GM21717 (cell line): ENCODE results near the gene TCP11L1.
"Not testable (repeated sequence)": the region's sequence is repeated elsewhere in the genome, so short reads cannot be mapped to it uniquely, and the experiment has no call there.

Experiments
- ATAC-seq: cut with Tn5 transposase; IDR thresholded peaks from one replicate; pipeline ENCODE4 v1.9.1; 2021; ENCODE audit warnings: mild to moderate bottlenecking, moderate library complexity; ENCODE audit not compliant: unreplicated experiment

Gene TCP11L1

DNA sequence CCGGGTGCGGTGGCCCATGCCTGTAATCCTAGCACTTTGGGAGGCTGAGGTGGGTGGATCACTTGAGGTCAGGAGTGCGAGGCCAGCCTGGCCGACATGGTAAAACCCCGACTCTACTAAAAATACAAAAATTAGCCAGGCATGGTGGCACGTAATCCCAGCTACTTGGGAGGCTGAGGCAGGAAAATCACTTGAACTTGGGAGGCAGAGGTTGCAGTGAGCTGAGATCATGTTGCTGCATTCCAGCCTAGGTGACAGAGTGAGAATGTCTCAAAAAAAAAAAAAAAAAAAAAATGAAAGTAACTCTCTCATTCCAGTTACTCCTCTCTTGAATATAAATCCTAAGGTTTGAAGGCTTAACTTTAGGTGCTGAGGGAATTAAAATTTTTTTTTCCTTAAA lies 10.2 kb upstream of the TCP11L1 start:
- ATAC-seq, result not testable (repeated sequence)

DNA sequence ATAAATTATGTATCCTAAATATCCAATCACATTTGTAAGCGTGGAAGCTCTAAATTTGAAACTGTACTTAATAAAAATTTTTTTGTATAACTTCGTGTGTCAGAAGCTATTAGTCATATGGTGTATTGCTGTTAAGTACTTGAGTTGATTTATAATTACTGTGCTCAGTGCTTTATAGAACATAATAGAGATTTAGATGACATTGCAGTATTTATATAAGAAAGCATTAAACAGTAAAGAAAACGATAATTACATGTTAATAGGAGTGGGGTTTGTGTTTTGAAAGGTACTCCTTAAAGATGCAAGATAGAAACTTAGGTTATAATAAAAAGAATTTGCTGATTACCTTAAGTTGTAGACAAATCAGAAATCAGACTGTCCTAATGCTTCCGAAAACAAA lies 5.9 kb upstream of the TCP11L1 start:
- no peak for ATAC-seq

DNA sequence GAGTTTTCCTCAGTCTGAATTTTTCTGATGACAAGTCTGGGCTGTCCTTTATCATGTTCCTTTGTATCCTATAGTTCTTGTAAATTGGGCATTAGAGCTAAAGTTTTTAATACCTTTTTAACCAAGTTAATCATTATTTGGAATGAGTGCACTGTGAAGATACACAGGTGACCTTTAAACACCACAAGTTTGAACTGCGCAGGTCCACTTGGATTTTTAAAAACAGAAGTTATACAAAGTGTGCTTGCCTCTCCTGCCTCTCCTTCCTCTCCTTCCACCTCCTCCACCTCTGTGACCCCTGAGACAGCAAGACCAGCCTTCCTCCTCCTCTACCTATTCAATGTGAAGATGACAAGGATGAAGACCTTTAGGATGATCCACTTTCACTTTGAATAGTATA lies 4.4 kb upstream of the TCP11L1 start:
- ATAC-seq, result no peak

DNA sequence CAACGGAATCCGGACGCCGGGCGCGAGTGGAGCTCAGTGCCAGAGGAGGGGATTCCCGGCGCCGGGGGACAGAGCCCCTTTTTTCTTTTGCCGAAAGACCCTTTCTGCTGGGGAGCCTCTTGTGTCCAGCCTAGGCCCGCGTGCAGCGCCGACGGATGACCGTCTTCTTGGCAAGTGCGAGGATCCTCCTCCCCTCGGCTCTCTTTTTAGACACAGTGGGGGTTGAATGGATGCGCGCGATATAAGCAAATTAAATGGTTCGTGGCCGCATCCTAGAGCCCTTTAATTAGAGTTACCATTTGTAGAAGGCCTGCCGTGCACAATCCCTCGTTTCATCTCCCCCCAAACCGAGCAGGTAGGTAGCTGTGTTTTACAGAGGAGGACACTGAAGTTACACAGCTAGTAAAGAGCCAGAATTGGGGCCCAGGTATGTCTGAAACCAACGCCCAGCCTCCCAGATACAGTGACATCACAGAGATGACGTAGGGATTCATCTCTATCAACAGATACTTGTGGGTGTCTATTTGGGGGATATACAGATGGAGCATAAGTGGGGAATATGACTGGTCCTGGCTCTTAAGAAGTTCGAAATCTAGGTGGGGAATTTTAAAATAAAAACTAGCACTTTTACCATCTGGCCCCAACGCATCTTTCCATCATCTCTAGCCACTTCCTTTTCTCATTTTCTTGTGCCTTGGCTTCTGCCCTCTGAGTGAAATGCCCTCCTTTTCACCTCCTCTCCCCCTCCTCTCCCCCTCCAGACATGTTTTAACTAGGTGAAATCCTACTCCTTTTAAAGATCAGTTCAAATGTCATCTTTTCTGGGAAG lies 875 bp downstream of the TCP11L1 start:
- ATAC-seq, result peak; percentile 46

DNA sequence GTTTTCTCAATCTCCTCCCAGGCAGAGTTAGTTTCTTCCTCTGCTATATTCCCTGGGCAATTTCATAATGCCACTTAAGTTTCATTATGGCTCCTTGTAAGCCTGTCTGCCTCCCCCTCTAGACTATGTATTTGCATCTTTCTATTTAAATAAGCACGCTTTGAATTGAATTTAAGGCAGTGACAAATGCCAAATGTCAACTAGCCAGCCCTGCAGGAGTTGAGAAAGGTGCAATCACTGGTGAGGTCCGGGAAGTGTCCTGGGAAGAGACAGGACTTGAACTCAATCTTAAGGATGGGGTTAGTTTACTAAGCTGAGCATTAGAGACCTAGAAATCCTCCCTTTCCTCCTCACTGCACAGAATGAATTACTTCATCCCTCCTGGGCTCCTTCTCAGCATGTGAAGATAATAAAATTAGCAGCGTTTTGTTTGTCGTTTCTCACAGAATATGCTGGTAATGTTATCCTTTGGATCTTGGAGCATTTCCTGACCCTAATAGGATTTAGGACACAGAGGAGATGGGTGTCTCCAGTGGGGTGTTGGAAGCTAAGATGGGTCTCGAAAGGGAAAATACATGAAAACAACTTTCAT lies 1.6 kb downstream of the TCP11L1 start:
- ATAC-seq, result peak; percentile 18

DNA sequence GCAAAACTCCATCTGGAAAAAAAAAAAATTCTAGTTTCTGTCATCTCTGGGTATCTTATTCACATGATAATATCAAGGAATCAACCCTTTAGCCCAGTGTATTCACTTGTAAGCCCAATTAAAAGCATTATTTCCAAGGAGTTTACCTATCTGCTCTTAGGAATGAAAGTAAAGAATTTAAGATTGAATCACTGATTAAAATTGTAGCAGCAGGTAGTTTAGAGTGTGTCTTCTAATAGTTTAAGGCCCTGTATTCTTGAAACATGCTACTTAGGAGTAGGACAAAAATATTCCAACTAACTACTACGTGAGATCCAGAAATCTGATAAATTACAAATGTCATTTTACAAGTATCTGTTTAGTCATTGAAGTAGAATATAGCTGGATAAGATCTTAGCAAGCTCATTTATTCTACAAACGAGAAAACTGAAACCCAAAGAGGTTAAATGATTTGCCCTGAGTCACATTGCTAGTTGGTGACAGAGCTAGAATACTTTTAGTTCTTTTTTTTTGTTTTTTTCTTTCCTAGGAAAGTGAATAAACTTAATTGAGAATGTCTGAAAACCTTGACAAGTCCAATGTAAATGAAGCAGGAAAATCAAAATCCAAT lies 4.0 kb downstream of the TCP11L1 start:
- no peak for ATAC-seq

DNA sequence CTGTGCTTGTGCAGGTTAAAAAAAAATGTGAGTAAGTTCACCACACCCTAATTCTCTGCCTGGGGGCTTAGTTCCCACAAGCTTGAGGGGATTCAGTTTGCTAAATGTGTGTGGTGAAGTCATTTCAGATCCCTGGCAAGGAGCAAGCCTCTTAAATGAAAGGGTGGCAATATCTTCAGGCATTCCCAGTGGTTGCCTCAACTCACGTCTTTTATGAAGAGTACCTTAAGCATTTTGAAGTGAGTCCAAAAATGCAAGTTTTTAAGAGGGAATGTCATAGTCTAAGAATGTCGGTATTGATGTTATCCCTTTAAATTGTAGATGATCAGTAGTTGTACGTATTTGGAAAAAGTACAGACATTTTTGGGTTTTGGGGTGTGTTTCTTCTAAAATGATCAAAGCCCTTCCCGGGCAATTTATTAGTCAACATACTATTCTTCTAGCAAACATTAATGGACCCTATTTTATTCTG lies 4.9 kb downstream of the TCP11L1 start:
- no peak for ATAC-seq

DNA sequence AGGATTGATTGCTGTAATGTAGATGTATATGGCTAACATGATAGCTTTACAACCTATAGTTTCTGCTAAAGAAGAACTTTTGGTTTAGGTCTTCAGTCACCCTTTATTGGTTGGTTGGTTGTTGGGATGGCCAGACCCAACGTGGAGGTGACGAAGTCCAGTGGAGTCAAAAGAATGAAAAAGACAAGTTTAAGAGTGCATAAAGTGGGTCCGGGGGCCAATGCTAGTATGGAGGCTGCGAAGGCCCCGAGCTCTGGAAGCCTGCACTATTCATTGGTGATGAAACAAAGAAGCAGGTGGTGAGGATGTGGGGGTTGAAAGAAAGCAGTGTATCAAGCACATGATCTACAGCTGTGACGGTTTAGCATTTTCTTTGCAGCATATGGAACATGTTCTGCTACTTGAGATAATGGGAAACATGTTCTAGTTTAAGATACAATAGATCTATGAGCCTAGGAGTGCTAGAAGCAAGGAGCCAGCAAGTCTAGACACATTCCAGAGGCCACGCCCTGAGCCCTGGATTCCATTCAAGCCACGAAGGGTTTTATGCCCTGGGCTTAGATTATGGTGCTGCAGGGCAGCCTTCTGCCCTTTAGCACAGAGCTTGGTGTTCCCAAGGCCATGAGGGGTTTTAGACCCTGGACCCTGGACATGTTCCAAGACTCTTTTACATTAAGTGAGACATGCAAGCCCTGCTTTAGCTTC lies 6.3 kb downstream of the TCP11L1 start:
- no peak for ATAC-seq

DNA sequence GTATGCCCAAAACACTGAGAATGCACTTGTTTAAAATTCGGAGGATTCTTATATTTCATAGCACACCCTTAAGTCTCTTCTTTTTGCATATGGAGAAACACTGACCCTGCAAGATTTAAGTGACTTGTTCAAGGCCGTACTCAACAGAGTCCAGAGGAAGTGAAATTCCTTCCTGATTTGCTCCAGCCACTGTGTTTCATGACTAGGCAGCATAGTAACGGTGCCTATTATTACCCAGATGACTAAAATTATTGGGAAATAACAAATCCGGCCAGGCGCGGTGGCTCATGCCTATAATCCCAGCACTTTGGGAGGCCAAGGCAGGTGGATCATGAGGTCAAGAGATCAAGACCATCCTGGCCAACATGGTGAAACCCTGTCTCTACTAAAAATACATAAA lies 9.3 kb downstream of the TCP11L1 start:
- ATAC-seq, result not testable (repeated sequence)

DNA sequence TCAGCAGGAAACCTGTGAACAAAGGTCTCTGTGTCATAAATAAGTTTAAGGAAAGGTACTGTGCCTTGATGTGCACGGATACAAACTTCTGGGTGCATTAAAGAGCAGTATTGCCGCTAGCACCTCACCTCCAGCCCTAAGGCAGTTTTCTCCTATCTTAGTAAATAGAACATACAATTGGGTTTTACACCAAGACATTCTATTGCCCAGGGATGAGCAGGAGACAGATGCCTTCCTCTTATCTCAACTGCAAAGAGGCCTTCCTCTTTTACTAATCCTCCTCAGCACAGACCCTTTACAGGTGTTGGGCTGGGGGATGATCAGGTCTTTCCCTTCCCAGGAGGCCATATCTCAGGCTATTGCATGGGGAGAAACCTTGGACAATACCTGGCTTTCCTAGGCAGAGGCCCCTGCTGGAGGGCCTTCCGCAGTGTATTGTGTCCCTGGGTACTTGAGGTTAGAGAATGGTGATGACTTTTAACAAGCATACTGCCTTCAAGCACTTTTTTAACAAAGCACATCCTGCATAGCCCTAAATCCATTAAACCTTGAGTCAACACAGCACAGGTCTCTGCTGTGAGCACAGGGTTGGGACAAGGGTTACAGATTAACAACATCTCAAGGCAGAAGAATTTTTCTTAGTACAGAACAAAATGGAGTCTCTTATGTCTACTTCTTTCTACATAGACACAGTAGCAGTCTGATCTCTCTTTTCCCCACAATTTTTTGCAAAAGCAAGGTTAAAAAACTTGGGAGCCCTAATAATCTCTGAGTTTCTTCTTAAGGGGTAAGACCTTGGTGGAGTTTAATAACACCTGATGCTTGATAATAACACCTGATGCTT lies 10.4 kb downstream of the TCP11L1 start:
- not testable (repeated sequence) for ATAC-seq

DNA sequence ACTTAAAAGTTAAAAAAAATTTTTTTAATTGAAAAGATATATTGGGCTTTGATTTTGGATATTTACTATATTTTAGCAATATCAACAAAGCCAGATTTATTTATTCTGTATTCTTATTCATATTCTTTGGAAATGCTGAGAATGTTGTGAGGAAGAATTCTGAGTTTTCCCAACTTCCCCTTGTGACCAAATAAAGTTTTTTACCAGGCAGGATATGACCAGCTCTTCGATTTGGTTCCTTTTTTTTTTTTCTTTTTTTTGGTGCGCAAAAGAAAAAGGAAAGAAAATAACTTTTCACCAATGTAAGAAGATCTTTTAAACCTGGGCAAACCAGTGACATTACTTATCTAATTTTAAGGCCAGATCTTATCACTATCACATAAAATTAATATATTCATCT lies 12.9 kb downstream of the TCP11L1 start:
- ATAC-seq, result no peak

DNA sequence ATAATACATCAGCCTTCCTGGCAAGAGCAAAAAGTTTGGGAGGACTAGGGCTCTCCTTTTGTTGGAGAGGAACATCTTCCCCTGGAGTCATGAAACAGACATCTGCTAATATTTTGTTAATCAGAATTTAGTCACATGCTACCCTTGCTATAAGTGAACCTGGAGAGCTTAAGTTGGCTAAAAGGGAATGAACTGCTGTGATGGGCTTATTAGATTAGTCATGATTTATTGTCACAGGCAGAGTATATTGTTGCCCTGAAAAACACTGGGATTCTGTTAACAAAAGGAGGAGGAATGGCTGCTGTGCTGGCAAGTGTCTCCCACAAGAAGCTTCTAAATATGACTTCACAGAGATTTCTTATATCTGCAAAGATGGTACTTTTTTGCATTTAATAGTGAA lies 16.0 kb downstream of the TCP11L1 start:
- no peak for ATAC-seq

DNA sequence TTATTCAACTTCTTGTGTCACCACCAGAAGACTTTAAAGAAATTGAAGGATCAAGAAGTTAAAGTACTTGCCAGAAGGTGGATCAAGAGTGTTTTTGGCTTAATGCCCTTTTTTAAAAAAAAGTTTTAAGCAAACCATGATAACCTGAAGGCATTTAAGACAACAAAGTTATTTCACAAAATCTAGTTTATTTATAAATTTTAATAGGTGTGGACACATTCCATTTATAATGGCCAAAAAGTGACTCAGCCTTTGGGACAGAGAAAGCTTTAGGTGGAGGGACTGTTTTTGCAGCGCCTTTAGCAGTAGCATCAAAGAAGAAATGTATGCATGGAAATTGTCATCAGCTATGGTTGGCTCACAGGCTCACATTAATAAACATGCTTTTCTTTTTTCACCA lies 17.9 kb downstream of the TCP11L1 start:
- ATAC-seq, result no peak

DNA sequence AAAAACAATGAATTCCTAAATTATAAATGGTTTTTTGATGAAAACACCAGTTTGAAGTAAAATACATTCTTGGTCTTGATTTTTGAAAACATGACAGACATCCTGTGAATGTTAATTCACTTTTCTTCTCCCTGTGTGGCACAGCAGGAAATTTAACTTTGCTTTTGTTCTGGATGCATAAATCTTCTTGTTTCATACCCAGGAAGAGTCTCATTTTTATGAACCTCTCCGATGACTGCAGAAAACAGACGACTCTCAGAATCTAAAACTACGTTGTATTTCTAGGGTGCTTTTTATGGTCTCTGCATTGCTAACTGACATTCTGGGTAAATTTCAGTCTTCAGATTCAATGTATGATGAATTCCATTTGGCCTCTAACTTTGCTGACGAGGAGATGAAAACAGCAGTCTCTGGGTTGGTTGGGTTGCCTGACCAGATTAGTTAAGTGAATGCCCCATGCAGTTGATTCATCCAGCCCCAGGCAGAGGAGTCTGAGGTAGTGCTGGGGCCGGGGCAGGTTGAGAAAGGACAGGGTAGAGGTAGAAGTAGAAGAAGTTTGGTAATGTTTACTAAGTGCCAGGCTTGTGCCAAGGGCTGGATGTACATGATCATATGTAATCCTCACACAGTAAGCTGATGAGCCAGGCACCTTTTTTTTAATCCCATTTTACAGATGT lies 20.1 kb downstream of the TCP11L1 start:
- no peak for ATAC-seq

DNA sequence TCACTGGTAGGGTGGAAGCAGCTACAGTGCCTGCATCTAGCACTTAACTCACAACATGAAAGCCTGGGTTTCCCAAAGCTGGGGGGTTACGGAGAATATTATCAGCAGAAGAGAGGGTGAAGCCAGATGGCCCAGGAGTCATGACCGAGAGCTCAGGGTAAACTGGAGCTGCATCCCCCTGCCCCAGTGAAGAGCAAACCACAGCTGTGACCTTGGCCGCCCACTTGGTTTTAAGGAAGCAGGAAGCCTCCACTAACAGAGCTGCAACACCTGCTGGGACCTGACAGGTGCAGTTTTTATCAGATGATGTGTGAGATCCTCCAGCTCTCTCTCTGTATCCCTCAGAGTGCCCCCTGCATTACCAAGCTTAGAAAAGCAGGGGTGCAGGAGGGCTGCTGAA lies 20.9 kb downstream of the TCP11L1 start:
- no peak for ATAC-seq

DNA sequence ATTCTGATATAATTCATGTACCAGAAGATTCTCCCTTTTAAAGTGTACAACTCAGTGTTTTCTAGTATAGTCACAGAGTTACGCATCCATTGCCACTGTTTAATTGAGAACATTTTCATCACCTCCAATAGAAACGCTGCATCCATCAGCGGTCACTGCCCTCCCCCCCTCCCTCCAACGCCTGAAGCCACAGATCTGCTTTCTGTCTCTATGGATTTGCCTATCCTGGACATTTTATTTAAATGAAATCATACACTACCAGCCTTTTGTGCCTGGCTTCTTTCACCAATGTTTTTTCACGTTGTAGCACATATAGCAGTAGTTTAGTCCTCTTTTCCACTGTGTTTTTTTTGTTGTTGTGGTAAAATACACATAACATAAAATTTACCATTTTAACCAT lies 22.8 kb downstream of the TCP11L1 start:
- ATAC-seq, result no peak

DNA sequence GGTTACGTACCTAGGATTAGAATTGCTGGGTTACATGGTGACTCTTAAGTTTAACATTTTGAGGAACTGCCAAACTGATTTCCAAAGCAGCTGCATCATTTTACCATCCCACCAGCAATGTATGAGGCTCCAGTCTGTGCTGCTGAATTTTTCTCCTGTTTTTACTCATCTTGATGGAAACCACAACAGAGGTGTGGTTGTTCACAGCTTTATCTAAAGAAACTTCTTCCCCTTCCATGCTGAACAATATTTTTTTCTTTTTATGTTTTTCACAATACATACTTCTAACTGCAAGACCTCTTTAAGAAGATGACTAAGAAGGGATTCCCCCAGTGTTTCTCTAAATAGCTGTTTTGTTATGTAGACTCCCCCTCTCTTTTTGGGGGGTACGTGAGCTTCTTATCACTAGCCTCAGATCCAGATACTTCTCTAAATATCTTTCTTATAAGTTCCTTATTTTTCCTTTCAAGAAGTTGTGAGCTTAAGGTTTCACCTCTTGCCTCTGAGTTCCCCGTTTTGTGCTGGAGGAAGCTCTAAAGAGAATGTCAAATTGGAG lies 24.0 kb downstream of the TCP11L1 start:
- ATAC-seq, result peak; percentile 58

DNA sequence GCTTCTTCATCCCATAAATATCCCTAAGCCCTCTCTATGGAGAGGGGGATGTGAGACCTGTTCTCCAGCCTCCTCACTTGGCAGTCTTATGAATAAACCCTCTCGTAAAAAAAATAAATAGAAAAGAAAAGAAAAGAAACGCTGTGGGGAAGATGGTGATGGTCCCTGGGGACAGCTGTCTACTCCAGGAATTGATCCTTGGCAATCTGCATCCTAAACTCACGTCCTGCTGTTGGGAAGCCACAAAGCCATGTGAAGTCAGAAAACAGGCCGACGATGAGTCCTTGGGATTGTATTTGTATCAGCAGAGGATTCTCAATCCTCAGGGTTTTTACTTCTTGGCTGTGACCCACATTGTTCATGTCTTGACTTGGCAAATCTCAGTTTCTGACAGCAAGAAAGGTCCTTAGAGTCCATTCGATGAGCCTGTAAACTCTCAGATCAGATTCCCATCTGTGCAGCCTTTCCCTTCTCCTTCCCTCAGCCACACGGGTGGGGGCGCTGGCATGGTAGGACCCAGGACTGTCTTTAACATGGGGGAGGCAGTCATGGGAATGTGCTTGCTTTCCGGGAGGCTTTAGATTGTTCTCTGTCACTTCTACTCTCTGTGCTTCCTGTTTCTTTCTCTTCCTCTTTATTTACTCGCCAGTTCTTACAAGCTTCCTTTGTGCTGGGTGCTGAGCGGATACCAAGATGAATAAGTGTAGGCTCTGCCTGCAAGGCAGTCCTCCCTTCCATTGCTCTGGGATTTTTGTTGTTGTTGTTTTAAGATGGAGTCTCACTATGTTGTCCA lies 24.9 kb downstream of the TCP11L1 start:
- no peak for ATAC-seq

DNA sequence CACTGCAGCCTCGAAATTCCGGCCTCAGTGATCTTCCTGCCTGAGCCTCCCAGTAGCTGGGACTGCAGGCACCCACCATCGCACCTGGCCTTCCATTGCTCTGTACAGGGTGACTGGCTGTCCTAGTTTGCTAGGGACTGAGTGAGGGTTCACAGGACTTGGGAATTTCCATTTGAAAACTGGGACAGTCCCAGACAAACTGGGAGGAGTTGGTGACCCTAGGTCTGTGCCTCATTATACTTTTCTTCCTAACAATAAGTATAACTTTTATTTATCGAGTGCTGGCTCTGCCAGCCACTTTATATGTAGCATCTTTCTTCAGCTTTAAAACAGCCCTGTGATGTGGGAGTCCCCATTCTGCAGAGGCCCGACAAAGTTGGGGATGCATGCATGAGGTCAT lies 25.5 kb downstream of the TCP11L1 start:
- ATAC-seq, result no peak
